ENCODE results near the gene SOCS1. TPM values are rescaled to one million over a fixed set of nuclear protein-coding genes. Genes with fewer than 3 reads are reported as not detected.
"Not testable (repeated sequence)": the region's sequence is repeated elsewhere in the genome, so short reads cannot be mapped to it uniquely, and the experiment has no call there.

Gene SOCS1
- total RNA-seq, 1 experiment from 2014 or later = 0.68 TPM

DNA sequence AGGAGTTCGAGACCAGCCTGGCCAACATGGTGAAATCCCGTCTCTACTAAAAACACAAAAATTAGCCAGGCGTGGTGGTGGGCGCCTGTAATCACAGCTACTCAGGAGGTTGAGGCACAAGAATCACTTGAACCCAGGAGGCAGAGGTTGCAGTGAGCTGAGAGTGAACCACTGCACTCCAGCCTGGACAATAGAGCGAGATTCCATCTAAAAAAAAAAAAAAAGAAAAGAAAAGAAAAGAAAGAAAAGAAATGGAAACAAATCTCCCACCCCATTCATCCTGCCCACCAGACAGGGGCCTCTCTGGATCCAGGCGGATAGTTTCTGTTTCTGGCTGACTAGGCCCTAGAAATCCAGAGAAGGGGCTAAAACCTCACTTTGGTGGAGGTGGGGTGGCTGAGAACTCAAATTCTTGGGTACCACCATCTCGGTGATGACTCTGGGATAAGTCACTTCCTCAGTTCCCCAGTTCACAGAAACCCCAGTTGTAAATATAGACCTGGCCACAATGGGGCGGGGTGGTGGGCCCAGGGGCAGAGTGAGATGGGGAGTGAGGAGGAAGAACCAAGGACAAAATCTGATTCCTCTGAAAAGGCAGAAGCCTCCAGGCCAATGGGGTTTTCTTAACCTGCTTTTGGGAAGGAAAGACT is 22.2 kb downstream of the SOCS1 start:
- in situ Hi-C loops (cut with HindIII; ENCODE audit: low sequenced_read_pairs) = no loop called here
- no peak for DNase-seq (ENCODE audit: low spot score)

DNA sequence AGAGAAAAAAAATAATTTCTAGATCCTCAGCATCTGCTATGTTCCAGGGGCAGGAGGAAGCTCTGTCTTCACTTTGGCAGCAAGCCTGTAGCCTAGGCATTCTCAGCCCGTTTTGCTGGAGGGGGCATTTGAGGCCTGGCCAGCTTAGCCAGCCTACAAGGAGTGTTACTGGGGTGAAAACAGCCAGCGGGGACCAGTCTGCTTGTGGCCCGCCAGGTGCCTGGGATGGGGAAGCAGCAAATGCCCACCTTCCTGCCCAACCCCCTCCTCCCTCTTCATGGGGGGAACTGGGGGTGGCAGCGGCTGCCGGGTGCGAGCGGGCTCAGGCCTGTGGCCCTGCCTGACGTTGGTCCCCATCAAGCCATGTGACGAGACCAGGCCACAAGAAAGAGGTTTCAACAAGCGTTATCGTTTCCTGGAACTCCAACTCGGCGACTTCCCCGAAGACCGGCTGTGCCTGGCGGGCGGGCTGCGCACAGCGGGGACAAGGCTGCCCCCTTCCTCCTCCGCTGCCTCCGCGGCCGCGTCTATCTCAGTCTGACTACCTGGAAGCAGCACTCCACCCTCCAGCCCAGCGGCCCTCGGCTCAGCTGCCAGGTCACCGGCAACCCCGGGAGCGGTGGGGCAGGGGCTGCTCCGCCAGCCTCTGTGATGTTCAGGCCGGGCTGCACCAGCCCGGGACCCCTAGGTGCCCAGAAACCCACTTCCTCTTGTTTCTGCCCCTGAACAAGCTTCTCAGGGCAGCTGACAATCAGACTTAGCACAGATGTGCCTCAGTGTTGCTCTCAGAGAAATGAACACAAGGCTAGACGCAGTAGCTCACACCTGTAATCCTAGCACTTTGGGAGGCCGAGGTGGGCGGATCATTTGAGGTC is 22.9 kb downstream of the SOCS1 start:
- DNase-seq (ENCODE audit: low spot score) = peak; percentile 66
- in situ Hi-C loops (cut with HindIII; ENCODE audit: low sequenced_read_pairs) = no loop called here

DNA sequence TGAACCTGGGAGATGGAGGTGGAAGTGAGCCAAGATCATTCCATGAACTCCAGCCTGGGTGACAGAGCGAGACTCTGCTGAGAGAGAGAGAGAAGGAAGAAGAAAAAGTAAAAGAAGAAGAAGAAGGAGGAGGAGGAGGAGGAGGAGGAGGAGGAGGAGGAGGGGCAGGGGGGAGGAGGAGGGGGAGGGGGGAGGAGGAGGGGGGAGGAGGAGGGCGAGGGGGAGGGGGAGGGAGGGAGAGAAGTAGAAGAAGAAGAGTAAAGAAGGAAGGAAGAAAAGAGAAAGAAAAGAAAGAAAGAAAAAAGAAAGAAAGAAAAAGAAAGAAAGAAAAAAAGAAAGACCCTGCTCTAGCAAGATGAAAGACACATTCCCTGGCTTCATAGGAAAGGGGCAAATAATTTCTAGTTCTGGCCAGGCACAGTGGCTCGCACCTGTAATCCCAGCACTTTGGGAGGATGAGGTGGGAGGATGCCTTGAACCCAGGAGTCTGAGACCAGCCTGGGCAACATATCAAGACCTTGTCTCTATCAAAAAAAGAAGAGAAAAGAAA is 23.6 kb downstream of the SOCS1 start:
- in situ Hi-C loops (cut with HindIII; ENCODE audit: low sequenced_read_pairs) = no loop called here
- no peak for DNase-seq (ENCODE audit: low spot score)

DNA sequence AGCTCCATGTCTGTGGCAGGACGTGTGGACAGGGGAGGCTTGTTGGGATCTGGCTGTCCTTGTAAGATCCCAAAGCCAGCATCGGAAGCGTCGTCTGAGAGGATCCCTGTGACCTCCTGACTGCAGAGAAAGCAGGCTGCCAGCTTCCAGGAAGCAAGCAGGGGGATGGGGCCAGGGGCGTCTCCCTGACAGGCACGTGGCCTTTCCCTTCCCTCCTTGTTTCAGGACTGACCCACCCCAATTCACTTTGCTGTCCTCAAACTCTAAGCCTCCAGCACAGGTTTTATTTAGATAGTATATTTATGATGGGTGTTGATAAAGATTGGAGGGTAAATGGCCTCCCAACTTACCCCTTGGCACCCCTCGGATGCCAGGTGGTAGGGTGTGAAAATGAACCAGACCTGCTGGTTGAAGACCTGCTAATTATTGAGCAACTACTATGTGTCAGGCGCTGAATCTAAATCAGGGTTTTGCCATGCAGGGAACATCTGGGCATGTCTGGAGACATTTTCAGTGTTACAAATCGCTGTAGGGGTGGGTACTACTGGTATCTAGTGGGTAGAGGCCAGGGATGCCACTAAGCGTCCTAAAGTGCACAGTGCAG is 24.5 kb downstream of the SOCS1 start:
- no peak for DNase-seq (ENCODE audit: low spot score)
- in situ Hi-C loops (cut with HindIII; ENCODE audit: low sequenced_read_pairs) = no loop called here

DNA sequence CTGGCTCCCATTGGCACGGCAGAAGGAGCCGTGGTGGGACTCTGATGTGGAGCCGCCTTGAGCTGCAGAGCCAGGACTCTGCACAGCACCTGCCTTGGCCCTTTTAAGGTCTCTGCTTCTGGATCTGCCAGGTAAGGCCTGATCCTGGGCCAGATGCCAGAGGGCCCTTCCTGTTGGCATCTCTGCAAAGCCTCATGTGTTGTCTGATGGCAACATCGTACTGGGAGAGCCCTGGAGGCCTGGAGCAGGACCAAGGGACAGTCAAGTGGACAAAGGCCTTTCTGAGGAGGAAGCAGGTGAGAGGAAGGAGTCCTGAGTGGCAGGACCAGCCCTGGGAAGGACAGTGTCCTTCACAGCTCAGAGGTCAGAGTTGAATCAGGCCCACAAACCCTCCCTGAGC is 26.1 kb downstream of the SOCS1 start:
- in situ Hi-C loops (cut with HindIII; ENCODE audit: low sequenced_read_pairs) = no loop called here
- peak; percentile 84 for DNase-seq (ENCODE audit: low spot score)

DNA sequence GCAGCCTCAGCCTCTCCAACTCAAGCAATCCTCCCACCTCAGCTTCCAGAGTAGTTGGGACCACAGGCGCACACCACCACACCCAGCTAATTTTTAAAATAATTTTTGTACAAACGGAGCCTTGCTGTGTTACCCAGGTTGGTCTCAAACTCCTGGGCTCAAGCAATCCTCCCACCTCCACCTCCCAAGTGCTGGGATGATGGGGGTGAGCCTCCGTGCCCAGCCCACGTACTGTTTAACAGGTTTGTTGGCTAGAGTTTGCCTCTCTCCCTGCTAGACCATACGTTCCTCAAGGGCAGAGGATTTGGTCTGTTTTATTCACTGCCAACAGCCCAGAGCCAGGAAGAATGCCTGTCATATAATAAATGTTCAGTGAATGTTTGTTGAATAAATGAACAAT is 26.6 kb downstream of the SOCS1 start:
- DNase-seq (ENCODE audit: low spot score) = no peak
- in situ Hi-C loops (cut with HindIII; ENCODE audit: low sequenced_read_pairs) = no loop called here

DNA sequence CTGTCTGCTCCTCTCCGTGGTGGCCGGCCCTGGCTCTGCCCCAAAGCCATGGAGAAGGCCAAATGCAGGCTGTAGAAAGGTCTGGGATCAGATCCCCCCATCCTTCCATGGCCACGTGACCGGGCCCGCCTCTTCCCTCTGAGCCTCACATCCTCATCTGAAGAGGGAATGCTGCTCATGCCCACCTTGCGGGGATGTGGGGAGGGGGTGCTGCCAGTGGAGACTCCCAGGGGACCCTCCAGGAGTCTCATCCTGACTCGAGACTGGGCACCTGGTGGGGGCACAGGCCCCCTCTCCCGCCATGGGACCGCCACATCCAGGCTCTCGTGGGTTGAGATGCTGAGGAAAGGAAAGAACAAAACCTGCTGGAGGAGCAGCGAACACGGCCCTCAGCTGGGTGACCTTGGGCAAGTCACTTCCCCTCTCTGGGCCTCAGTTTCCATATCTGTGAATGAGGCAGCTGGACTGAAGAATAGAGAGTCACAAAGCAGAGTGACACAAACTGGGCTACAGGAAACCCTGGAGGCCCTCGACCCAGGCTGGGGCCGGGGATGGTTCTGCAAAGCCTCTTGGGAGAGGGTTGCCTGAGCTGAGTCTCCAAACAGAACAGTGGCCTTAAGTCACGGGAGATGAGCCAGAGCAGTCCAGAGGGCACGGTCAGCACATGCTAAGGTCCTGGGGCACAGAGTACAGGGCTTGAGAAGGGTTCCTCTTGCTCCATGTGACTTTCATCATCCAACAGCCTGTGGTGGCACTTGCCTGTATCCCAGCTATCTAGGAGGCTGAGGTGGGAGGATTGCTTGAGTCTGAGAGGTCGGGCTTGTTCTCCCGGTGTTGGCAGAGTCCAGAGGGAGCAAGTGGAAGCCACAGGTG is 30.1 kb downstream of the SOCS1 start:
- in situ Hi-C loops (cut with HindIII; ENCODE audit: low sequenced_read_pairs) = no loop called here
- no peak for DNase-seq (ENCODE audit: low spot score)

DNA sequence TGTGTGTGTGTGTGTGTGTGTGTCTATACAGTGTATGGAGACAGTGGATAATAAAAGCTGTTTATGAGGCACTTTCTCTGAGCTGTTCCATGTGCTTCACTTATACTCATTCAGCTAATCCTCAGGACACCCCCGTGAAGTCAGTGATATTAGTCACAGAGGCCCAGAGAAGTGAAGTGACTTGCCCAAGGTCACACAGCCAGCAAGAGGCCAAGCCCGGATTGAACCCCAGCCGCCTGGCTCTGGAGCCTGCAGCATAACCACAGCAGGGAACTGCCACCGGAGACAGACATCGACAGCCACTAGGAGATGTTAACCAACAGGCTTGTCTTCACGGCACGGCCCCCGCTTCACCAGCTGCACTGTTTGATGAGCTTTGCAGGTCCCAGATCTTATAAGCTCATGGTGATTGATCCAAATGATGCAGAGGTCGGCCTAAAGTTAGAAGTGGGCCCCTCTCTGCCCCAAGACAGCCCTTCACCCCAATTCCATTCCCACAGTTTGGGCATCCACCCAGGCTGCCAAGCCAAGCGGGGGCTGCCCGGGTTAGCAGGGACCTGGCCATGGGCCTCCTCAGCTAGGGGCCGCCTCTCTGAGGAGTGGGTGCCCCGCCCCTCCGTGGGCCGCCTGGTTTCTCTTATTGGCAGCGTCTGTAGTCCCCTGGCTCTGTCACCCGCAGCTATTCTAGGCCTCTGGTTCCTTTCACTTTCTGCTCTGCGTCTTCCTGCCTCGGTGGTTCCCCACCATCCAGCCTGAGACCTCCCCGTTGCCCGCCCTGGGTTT is 30.9 kb downstream of the SOCS1 start:
- in situ Hi-C loops (cut with HindIII; ENCODE audit: low sequenced_read_pairs) = no loop called here
- no peak for DNase-seq (ENCODE audit: low spot score)

DNA sequence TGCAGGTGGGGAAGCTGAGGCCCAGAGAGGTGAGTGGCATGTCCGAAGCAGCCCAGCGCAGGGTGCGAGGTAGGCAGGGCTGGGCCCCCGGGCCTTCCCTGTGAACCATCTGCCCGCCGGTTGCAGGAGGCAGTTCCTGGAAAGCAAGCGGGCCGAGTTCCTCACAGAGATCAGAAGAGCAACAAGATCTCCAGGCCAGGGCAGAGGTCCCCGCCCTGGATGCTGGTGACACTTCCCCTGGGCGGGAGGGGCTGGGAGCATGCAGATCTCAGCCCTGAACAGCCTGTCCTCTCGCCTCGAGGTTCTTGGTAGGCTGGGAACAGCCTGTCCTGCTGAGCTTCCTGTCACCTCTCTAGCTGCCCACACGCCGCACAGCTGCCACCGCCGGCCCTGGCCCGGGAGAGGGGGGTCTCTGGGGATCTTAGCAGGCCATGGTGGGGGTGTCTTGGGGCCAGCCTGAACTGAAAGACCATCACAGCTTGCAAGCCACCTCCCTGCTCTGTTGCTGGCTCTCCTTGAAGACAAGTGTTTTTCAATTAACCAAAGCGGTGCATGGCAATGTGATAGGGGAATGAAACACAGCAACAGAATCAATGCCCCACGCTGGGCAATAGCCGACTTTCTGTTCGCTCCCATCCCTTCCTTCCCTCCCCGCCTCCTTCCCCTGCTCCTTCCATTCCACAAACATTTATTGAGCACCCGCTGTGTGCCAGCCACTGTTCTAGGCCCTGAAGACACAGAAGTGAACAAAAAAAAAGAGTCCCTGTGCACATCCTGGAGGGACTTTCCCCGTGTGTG is 31.7 kb downstream of the SOCS1 start:
- peak; percentile 92 for DNase-seq (ENCODE audit: low spot score)
- in situ Hi-C loops (cut with HindIII; ENCODE audit: low sequenced_read_pairs) = no loop called here

DNA sequence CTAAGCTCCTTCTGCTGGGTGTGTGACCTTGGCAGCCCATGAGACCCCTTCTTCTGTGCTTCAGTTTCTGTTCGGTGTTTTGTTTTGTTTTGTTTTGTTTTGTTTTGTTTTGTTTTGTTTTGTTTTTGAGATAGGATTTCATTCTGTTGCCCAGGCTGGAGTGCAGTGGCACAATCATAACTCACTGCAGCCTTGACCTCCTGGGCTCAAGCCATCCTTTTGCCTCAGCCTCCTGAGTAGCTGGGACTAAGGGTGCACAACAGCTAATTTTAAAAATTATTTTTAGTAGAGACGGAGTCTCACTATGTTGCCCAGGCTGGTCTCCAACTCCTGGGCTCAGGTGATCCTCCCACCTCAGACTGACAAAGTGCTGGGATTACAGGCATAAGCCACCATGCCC is 35.5 kb downstream of the SOCS1 start:
- in situ Hi-C loops (cut with HindIII; ENCODE audit: low sequenced_read_pairs); DNase-seq (ENCODE audit: low spot score): not testable (repeated sequence)

DNA sequence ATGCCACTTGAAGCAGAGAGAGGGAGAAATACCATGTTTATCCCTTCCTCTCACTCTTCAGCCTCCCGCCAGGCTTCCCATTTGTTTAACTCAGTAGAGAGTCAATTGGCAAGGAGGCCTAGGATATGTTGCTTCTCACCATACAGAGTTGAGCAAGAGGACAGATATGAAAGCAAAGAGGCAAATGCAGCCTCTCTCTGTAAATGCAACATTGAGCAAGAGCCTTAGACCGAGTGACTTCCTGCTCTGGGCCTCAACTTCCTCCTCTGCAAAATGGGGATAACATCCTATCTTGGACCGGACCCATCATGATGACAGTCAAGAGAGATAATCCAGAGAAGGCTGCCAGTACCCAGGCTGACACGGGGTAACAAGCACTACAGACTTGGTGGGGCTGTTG is 36.8 kb downstream of the SOCS1 start:
- in situ Hi-C loops (cut with HindIII; ENCODE audit: low sequenced_read_pairs) = no loop called here
- DNase-seq (ENCODE audit: low spot score) = no peak

DNA sequence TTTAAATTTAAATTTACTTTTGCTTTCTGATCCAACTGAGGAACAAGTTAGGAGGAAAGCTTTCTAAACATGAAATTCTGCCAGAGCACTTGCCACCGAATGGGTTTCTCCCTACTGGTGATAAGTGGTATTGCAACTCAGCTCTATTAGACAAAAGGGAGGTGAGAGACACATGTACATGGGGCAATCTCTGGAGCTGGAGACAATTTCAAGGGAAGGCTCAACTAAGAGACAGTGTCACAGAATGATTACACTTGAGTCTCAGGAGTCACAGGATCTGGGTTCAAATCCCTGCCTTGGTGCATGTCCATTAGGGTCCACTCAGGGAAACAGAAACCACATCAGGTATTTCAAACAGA is 37.4 kb downstream of the SOCS1 start:
- DNase-seq (ENCODE audit: low spot score) = no peak
- in situ Hi-C loops (cut with HindIII; ENCODE audit: low sequenced_read_pairs) = no loop called here

DNA sequence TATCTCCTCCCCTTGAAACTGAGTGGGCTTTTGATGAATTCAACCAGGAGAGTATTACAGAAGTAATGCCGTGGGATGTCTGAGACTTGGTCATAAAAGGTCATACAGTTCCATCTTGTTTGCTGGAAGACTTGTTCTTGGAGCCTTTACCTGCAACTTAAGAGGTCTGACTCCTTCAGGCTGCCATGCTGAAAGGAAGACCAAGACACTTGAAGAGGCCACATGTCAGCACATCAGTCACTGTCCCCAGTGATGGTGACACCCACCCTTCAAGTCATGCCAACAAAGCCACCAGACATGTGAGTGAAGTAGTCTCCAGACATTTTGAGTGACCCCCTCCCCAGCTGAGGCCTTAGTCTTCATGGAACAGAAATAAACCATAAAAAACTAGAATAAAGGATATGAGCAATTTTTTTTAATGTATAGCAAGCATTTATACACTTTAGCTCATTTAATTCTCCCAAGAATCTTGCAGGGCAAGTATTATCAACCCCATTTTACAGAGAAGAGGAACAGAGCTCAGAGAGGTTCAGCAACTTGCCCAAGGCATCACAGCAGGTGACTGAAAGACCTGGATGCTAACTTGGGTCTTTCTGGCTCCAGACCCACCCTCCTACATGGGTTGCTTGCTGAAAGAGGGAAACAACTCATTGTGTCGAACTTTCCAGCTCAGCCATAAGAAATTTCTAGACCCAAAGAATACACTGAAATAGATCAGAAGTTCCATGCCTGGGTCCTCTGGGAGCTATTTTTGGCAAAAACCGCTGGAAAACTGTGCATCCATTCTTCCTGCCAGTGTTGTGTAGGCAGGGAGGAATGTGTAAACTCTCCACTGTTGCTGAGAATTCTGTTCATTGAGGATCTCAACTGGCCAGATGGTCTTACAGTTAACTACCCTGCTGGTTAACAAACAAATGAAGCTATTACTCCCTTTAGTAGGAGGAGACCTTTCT is 38.1 kb downstream of the SOCS1 start:
- in situ Hi-C loops (cut with HindIII; ENCODE audit: low sequenced_read_pairs) = no loop called here

DNA sequence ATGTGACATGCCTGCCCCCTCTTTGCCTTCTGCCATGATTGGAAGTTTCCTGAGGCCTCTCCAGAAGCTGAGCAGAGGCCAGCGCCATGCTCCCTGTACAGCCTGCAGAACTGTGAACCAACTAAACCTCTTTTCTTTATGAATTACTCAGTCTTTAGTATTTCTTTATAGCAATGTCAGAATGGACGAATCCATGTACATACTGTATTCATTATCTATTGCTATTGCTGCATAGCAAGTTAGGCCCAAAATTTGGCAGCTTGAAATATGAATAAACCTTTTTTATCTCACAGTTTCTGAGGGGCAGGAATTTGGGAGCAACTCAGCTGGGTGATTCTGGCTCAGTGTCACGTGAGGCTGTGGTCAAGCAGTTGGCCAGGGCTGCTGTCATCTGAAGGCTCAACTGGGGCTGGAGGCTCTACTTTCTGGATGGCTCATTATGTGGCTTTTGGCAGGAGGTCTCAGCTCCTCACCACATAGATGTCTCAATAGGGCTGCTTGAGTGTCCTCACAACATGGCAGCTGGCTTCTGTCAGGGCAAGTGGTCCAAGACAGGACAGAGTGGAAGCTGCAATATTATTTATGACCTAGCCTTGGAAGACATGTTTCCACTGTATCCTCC is 40.0 kb downstream of the SOCS1 start:
- DNase-seq (ENCODE audit: low spot score) = no peak
- in situ Hi-C loops (cut with HindIII; ENCODE audit: low sequenced_read_pairs) = no loop called here

More for the DNA sequence above, 38.1 kb downstream of the SOCS1 start:
- DNase-seq (ENCODE audit: low spot score) = no peak

DNA sequence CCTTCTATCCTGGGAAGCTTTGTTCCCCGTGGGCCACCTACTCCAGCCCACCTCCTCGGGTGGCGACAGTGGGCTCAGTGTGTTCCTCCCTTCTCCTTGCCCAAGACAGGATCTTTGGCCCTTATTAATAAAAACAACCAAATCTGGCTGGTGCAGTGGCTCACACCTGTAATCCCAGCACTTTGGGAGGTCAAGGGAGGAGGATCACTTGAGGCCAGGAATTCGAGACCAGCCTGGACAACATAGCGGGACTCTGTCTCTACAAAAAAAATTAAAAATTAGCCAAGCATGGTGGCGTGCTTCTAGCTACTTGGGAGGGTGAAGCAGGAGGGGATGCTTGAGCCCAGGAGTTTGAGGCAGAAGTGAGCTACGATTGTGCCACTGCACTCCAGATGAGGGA is 42.2 kb downstream of the SOCS1 start:
- DNase-seq (ENCODE audit: low spot score) = no peak
- in situ Hi-C loops (cut with HindIII; ENCODE audit: low sequenced_read_pairs) = no loop called here

DNA sequence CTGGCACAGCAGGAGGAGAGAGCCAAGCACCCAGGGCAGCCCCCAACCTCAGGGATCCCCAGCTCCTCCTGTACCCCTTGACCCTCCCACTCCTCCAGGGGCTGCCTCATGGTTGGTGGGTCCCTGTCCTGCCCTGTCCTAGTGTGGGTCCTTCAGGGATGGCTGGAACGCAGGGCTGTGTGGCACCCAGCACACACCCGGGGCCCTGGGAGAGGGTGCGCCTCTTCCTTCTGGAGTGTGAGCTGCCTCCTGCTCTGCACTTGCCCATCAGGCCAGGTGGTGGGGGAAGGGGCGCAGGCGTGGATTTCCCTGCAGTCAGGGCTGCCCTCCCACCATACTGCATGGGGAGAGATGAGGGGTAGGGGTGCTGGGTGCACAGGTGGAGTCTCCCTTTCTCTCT is 42.6 kb downstream of the SOCS1 start:
- no peak for DNase-seq (ENCODE audit: low spot score)
- in situ Hi-C loops (cut with HindIII; ENCODE audit: low sequenced_read_pairs) = no loop called here
